Activated effector memory CD4-positive, alpha-beta T cell treated with Interleukin-2 at 50 U/mL for 16 hours (primary cell): ENCODE results near the gene ZNF789.
"Not testable (repeated sequence)": the region's sequence is repeated elsewhere in the genome, so short reads cannot be mapped to it uniquely, and the experiment has no call there.

ENCODE experiments used
- DNase-seq: peaks from one replicate; pipeline ENCODE4 v3.0.0-alpha.2; 2020

The ZNF789 gene

DNA sequence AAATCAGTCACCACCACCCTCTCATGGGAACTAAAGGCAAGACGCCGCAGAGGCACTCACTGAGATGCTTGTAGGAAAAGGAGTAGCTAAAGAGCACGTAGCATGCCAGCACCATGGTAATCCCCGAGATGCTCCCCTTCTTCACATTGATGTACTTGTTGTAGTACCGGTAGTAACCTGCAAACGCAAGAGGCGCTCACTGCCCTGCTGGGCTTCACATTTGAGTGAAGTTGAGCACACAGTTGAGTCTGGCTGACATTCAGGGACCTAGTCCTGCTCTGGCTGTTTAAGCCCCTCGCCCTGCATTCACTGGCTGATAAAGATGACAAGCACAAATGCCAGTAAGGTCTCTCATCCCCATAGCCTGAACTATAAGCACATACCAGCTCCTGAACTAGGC lies 13.6 kb upstream of the ZNF789 start:
- DNase-seq = no peak

GRCh38 chr7:99460651-99461050 lies 12.0 kb upstream of the ZNF789 start:
- DNase-seq = no peak

GRCh38 chr7:99461221-99461620 lies 11.5 kb upstream of the ZNF789 start:
- DNase-seq = no peak

- no peak for DNase-seq
These were observed 7.3 kb upstream of the ZNF789 start for GRCh38 chr7:99465421-99465768.

- no peak for DNase-seq
These were observed 4.3 kb upstream of the ZNF789 start for GRCh38 chr7:99468336-99468918.

- DNase-seq = no peak
These were observed 3.2 kb upstream of the ZNF789 start for GRCh38 chr7:99469381-99470065.

- DNase-seq = no peak
These were observed 566 bp downstream of the ZNF789 start for GRCh38 chr7:99473315-99473596.

DNA sequence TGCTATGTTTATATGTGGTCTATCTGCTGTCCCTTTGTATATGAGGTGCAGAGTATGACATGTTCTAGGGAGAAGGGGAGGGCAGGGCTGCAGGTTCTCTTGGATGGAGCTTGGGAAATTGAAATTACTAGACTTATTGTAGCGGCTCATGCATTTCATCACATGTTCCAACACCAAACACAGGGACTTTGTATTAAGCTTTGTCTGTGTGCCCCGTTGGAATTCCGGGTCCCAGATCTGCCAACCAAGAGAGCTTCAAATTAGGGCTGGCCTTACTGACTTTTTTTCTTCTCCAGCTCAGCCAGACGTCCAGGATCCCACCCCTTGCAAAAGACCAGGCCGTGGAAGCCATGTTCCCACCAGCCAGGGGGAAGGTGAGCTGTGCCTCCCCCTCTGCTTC lies 3.4 kb downstream of the ZNF789 start:
- no peak for DNase-seq

DNA sequence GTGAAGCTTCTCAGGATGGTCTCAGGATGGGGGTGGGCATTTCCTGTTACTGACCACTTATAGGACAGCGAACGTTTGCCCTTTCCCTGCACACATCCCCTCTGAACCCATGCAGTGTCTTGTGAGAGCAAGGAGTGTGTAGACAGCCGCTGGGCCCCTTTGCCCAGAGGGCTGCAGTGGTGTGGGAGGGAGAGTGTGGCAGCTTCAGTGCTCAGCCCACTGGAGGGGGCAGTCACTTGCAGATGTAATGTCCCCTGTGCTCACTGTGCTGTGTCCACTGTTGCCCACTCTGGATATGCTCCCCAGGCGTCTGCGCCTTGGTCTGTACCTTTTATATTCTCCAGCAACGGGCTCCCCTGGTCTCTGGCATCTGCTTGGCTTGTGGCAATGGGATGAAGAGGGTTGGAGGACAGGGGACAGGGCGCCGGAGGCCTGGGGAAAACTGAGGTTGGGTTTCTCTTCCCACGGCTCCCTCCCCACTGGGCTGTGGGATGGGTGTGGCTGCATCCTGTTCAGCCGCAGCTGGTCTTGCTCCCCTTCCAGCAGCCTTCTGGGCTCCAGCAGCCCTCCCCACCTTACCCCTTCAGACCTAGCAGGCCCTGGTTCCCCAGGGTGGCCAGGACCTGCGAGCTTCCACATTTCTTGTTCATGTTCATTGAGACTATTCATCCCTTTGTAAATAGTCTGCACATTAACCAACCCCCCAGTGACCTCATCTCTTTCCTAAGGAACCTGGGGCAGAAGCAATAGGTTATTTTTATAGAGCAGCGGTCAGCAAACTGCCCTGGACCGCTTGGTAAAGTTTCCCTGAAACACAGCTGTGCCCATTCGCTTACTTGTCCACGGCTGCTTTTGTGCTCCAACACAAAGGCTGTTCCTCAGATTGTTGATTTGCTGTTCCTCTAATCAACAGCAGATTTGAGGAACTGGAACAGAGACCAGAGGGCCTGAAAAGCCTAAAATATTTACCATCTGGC lies 6.1 kb downstream of the ZNF789 start:
- no peak for DNase-seq

DNA sequence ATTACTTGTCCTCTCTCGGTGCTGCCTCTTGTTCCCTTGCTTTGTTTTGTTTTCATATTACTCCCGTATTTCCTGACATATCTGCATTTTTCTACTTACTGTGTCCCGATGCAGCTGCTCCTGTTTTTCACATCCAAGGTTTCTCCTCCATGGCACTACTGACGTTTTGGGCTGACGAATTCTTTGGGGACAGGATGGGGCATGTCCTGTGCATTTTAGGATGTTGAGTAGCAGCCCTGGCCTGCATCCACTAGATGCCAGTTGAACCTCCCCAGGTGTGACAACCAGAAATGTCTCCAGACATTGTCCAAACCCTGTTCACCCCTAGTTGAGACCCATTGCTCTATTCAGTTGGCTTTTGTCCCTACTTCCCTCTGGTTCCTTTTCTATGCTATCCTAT lies 12.4 kb downstream of the ZNF789 start:
- no peak for DNase-seq

GRCh38 chr7:99489235-99489634 lies 16.5 kb downstream of the ZNF789 start:
- no peak for DNase-seq

GRCh38 chr7:99490878-99491277 lies 18.2 kb downstream of the ZNF789 start:
- no peak for DNase-seq

DNA sequence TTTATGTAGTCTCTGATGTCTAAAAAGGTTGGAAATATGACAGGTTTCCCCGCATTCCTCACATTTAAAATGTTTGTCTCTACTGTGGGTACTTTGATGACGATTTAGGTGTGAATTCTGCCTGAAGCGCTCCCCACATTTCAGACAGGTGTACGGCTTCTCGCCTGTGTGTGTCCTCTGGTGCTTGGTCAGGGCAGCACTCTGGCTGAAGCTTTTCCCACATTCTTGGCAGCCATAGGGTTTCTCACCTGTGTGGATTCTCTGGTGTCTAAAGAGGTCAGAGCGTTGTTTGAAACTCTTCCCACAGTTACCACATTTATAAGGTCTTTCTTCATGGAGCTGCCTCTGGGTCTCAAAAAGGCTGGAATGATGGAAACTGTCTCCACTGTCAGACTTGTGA lies 21.1 kb downstream of the ZNF789 start:
- DNase-seq = no peak

DNA sequence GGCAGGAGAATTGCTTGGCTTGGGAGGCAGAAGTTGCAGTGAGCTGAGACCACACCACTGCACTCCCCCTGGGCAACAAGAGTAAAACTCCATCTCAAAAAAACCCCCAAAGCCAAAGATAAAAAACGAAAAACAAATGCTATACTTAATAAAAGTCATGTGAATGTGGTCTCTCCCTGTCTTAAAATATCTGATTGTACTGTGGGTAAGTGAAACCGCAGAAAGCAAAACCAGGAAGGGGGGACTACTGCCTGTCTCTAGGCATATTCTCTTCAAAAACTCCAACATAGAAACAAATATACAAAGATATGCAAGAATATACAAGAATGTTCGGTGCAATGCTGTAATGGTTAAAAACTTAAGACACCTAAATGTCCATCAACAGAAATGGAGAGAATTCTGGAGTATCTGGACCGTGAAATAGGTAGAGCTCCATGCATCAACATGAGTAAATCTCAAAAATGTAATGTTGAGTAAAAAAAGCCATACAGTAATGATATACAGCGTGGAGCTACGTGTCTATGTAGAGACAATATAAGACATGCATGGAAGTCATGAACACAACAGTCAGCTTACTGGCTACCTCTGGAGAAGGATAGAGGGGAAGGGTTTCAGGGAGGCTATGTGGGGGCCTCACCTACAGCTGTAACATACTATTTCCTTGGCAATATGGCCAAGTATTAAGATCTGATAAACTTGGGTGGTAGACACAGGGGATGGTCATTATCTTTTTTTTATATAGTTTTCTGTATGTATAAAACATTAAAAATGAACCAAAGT lies 25.3 kb downstream of the ZNF789 start:
- DNase-seq = no peak

GRCh38 chr7:99498546-99498944 lies 25.9 kb downstream of the ZNF789 start:
- DNase-seq = no peak

DNA sequence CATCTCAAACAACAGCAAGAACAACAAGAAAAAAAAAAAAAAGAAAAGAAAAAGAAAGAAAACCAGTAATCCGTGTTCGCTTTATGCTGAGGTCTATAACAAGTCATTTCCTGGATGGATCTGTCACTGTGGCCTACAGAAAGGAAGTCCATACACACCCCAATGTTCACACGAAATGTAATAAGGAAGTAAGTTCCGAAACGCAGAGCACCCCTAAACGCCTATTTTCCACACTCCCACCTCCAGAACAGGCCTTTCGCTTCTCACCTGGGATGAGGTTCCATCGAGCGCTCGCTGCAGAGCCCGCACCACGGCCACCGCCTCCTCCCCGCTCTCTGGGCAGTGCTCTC lies 26.7 kb downstream of the ZNF789 start:
- no peak for DNase-seq

GRCh38 chr7:99499721-99500636 lies 27.3 kb downstream of the ZNF789 start, which contains the start of gene ZNF394:
Gene ZNF394, minus strand, starts transcription at chr7:99500281. Its CDS starts 188 bp downstream, at chr7:99500093.
- DNase-seq = peak; percentile 84

GRCh38 chr7:99500637-99501009 lies 27.9 kb downstream of the ZNF789 start:
- no peak for DNase-seq

DNA sequence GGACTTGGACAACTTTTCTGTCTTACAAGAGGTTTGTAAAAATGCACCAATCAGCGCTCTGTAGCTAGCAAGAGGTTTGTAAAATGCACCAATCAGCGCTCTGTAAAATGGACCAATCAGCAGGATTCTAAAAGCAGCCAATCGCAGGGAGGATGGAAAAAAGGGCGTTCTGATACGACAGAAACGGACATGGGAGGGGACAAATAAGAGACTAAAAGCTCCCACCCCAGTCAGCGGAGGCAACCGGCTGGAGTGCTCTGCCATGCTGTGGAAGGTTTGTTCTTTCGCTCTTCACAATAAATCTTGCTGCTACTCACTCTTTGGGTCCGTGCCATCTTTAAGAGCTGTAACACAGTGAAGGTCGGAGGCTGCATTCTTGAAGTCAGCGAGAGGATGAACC lies 28.5 kb downstream of the ZNF789 start:
- DNase-seq = not testable (repeated sequence)

DNA sequence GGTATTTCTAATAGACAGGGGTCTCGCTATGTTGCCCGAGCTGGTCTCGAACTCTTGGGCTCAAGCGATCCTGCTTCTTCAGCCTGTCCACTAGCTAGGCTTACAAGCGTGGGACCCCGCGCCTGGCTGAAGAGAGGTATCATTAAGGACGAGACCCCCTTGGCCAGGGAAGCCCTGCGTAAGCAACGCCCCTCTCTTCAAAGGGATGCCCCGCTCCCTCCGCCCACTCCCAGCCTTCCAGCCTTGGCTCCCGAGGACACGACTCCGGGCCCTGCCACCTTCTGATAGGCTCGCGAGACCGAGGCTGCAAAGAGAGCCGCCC lies 31.6 kb downstream of the ZNF789 start:
- no peak for DNase-seq

- DNase-seq = peak; percentile 96
These were observed 32.1 kb downstream of the ZNF789 start, which contains the start of gene ZKSCAN5 for GRCh38 chr7:99504603-99505323. Gene ZKSCAN5, plus strand, starts transcription at chr7:99504662. Its CDS starts 1,383 bp downstream, at chr7:99506045.

DNA sequence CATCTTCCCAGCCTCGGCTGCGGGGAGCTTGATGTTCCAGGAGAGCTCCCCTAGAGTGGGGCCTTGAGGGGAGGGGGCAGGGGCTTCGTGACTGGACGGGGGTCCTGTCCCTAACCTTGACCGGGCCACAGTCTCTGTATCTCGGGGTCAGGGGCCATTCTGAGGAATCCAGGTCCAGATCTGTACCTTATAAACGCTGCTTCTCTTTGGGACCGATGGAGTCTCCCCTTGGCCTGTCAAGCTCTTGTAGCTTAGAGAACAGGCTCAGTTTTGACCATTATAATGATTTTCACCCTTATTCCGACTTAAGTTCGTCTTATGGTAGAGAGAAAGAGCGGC lies 32.6 kb downstream of the ZNF789 start:
- DNase-seq = no peak
